Esophagus muscularis mucosa (tissue), 4 donors: ENCODE data around the gene SV2A. TPM values are rescaled to one million over a fixed set of nuclear protein-coding genes. Genes with fewer than 3 reads are reported as not detected.
"Not testable (repeated sequence)": the region's sequence is repeated elsewhere in the genome, so short reads cannot be mapped to it uniquely, and the experiment has no call there.

ENCODE experiments used
- DNase-seq: peaks from one replicate; pipeline ENCODE4 v3.0.0-alpha.2; 2017; ENCODE audit errors: extremely low spot score
- H3K27ac ChIP-seq, 4 donors: fragments of 200-600 bp; sonication (generic); replicated peaks in 1 of 4; 1 replicate in 3 of 4; 2 replicates in 1 of 4; pipeline ENCODE4 v1.5.1; 2016 to 2019; ENCODE audit warnings: mild to moderate bottlenecking in 1 of 4
- H3K27me3 ChIP-seq, 4 donors: fragments of 200-600 bp; sonication (generic); one replicate each; pipeline versions ENCODE4 v1.5.1 to v1.6.0; 2016 to 2019
- H3K36me3 ChIP-seq, 4 donors: fragments of 200-600 bp; sonication (generic); one replicate each; pipeline ENCODE4 v1.5.1; 2016 to 2019
- H3K4me1 ChIP-seq, 4 donors: fragments of 200-600 bp; sonication (generic); one replicate each; pipeline ENCODE4 v1.5.1; 2016 to 2019
- H3K4me3 ChIP-seq, 4 donors: fragments of 200-600 bp; sonication (generic); 1 replicate in 2 of 4; 2 replicates in 2 of 4; pipeline ENCODE4 v1.5.1; 2016 to 2019; ENCODE audit warnings: mild to moderate bottlenecking in 4 of 4, moderate library complexity in 1 of 4
- H3K9me3 ChIP-seq, 4 donors: fragments of 200-600 bp; sonication (generic); 1 replicate in 3 of 4; 2 replicates in 1 of 4; pipeline ENCODE4 v1.5.1; 2016 to 2019
- CTCF ChIP-seq, 3 experiments: fragments of 200-600 bp in 2 of 3; fragments of 450-650 bp in 1 of 3; sonication (generic) in 2 of 3; IDR thresholded peaks; one replicate each; pipeline ENCODE4 v1.5.1; 2017 to 2019; ENCODE audit warnings: antibody characterized with exemption in 3 of 3, mild to moderate bottlenecking in 2 of 3, moderate library complexity in 1 of 3
- EP300 ChIP-seq: sonication (generic); formaldehyde crosslinking; IDR thresholded peaks from one replicate; pipeline ENCODE4 v1.6.1; 2017; ENCODE audit warnings: antibody characterized with exemption
- POLR2A ChIP-seq: fragments of 450-650 bp; IDR thresholded peaks from one replicate; pipeline ENCODE4 v1.6.1; 2017; ENCODE audit warnings: antibody characterized with exemption, moderate library complexity, mild to moderate bottlenecking, low read depth
- POLR2AphosphoS5 ChIP-seq, 2 donors: sonication (generic); formaldehyde crosslinking; IDR thresholded peaks; one replicate each; pipeline ENCODE4 v1.6.1; 2017; ENCODE audit warnings: antibody characterized with exemption in 2 of 2
- WGBS: methylation state at CpG from one replicate; pipeline ENCODE4 v1.1.5; 2018; 5-methylcytosine and 5-hydroxymethylcytosine counted together
- intact Hi-C: fragments of 100-400 bp; cut with DNase I; formaldehyde crosslinking; loops from one replicate; pipeline ENCODE4 v1.15.1; 2023
- total RNA-seq, 4 donors: library from RNA; depleted of rRNA; stranded (reverse); fragments of >200 nt; gene quantifications; one replicate each; pipeline versions ENCODE4 v1.1.0 to v1.2.1, GENCODE V29; 2016

SV2A gene
- total RNA-seq, 4 donors from 2014 or later: 3.3 to 8.6 (median 5.5) TPM

GRCh38 chr1:149883598-149884247 is 33.9 kb downstream of the SV2A start:
- intact Hi-C loops: no loop called here
- peaks cover 0 to 3% (median 0%) of the 10 kb centered on the region in 4 donors for H3K27me3 ChIP-seq
- no peak for DNase-seq
- no peak overlapping the region for H3K27ac ChIP-seq
- no peaks in the 10 kb centered on the region for H3K9me3 ChIP-seq
- no peak for TF ChIP-seq EP300
- no peak for TF ChIP-seq POLR2A
- no peak for TF ChIP-seq POLR2AphosphoS5 (IDR thresholded peaks at IDR 0.05)
- no peak for TF ChIP-seq CTCF (IDR thresholded peaks at IDR 0.05)
- H3K36me3 ChIP-seq: no peaks in the 10 kb centered on the region
- peaks cover 18 to 35% (median 21%) of the 10 kb centered on the region in 4 donors for H3K4me1 ChIP-seq
- WGBS: 84% methylated on average over 3 of the region's 3 CpGs
- H3K4me3 ChIP-seq: peak overlapping the region in 1 of 4 donors; percentile 92

GRCh38 chr1:149881876-149882275 is 35.8 kb downstream of the SV2A start:
- Histone ChIP-seq H3K36me3 (no peaks in the 10 kb centered on the region), H3K27ac (no peak overlapping the region), H3K9me3 (no peaks in the 10 kb centered on the region), H3K27me3 (peaks cover 0 to 3% (median 0%) of the 10 kb centered on the region in 4 donors), H3K4me3 (no peak overlapping the region), H3K4me1 (peaks cover 18 to 26% (median 21%) of the 10 kb centered on the region in 4 donors)
- 100% methylated on average over 1 of the region's 1 CpG for WGBS
- DNase-seq: no peak
- intact Hi-C loops: no loop called here
- TF ChIP-seq CTCF (IDR thresholded peaks at IDR 0.05): no peak
- TF ChIP-seq EP300: no peak
- no peak for TF ChIP-seq POLR2AphosphoS5 (IDR thresholded peaks at IDR 0.05)
- TF ChIP-seq POLR2A: no peak

GRCh38 chr1:149879556-149879955 is 38.1 kb downstream of the SV2A start:
- intact Hi-C loops: no loop called here
- DNase-seq: no peak
- H3K27me3 ChIP-seq: no peaks in the 10 kb centered on the region

DNA sequence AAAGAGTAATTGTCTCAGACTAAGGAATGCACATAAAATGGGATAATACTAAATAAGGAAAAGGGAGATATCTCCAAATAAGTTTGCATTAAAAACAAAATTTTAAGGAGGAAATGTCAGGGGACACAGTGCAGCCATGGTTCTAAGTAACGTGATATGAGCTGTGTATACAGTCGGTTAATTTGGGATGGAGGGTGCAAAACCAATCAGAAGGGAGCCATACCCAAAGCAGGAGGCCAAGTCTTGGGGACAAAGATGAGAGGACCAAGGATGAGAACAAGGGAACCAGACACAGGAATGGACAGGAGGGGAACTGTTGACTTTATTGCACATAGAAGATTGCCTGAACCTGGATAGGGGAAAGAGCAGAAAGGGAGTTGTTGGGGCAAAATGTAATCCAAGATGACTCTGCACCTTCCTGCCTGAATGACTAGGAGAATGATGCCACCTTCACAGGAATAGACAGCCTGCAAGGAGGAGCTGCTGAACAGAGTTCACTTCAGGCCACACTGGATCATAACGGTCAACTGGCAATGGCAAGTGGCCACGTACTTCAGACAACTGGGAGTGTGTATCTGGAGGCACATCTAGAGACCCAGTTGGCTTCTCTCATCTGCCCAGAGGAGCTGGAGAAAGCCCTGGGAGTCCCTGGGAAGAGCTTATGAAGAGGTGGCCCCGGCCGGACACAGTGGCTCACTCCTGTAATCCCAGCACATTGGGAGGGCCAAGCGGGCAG is 40.3 kb downstream of the SV2A start:
- H3K9me3 ChIP-seq: no peaks in the 10 kb centered on the region
- H3K4me1 ChIP-seq: no peaks in the 10 kb centered on the region
- no peak overlapping the region for H3K4me3 ChIP-seq
- no peaks in the 10 kb centered on the region for H3K36me3 ChIP-seq
- no peak overlapping the region for H3K27ac ChIP-seq
- TF ChIP-seq POLR2A (no peak), CTCF (IDR thresholded peaks at IDR 0.05) (no peak), POLR2AphosphoS5 (IDR thresholded peaks at IDR 0.05) (peak in 1 of 2 donors; percentile 37), EP300 (no peak)
- no peak for DNase-seq
- 98% methylated on average over 7 of the region's 7 CpGs for WGBS
- H3K27me3 ChIP-seq: no peaks in the 10 kb centered on the region
- intact Hi-C loops: no loop called here

More at GRCh38 chr1:149879556-149879955, 38.1 kb downstream of the SV2A start:
- Histone ChIP-seq H3K27ac (no peak overlapping the region), H3K36me3 (no peaks in the 10 kb centered on the region), H3K9me3 (no peaks in the 10 kb centered on the region), H3K4me3 (no peak overlapping the region), H3K4me1 (peaks cover 12 to 18% (median 14%) of the 10 kb centered on the region in 4 donors)
- TF ChIP-seq POLR2A (no peak), EP300 (no peak), POLR2AphosphoS5 (IDR thresholded peaks at IDR 0.05) (no peak), CTCF (IDR thresholded peaks at IDR 0.05) (no peak)
- 100% methylated on average over 1 of the region's 1 CpG for whole genome bisulfite sequencing

DNA sequence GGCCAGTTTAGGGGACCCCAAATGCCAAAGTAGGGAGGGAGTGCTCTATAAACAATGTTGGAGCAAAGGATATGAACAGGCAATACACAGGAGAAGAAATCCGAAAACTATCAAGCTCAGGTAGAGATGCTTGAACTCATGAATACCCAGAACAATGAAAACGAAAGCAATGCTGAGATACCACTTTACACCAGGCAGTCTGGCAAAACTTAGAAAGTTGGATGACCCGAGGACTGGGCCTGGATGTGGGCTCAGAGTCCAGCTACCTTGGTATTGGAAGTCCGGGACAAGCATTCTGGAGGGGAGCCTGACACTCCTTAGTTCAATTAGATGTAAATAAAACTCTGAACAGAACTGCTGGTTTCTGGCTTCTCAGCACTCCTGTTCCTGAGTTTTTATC is 44.6 kb downstream of the SV2A start:
- H3K27ac ChIP-seq, H3K9me3 ChIP-seq, H3K27me3 ChIP-seq, intact Hi-C loops, H3K4me3 ChIP-seq, DNase-seq, H3K4me1 ChIP-seq, H3K36me3 ChIP-seq: not testable (repeated sequence)
- WGBS: no CpG with 5 or more reads among the region's 4 CpGs

GRCh38 chr1:149866887-149867286 is 50.8 kb downstream of the SV2A start:
- DNase-seq, H3K4me1 ChIP-seq, H3K27ac ChIP-seq, intact Hi-C loops, H3K27me3 ChIP-seq, H3K4me3 ChIP-seq, H3K9me3 ChIP-seq, H3K36me3 ChIP-seq: not testable (repeated sequence)
- no CpG with 5 or more reads among the region's 2 CpGs for WGBS

GRCh38 chr1:149861497-149862054 is 56.1 kb downstream of the SV2A start:
- H3K9me3 ChIP-seq, intact Hi-C loops, H3K36me3 ChIP-seq, DNase-seq, H3K4me1 ChIP-seq, H3K4me3 ChIP-seq, H3K27ac ChIP-seq, H3K27me3 ChIP-seq: not testable (repeated sequence)
- no CpG with 5 or more reads among the region's 32 CpGs for WGBS
